Neural cell (in vitro differentiated cells): ENCODE data around the gene SCRN2. TPM values are rescaled to one million over a fixed set of nuclear protein-coding genes. Genes with fewer than 3 reads are reported as not detected.

Experiments used
- H2AFZ ChIP-seq: fragments of 200-600, 300-800 bp; sonication (generic), shearing (Covaris generic); 2 replicates; pipeline ENCODE4 v1.6.0; 2014; ENCODE audit warnings: low read depth, mild to moderate bottlenecking, antibody characterized with exemption, low read length, moderate library complexity
- H3F3A ChIP-seq: fragments of 200-600 bp; shearing (Covaris generic); 2 replicates; pipeline ENCODE4 v1.6.1; 2016; ENCODE audit warnings: mild to moderate bottlenecking, moderate library complexity, mixed read lengths, antibody characterized with exemption, low read length; ENCODE audit not compliant: insufficient read depth, poor library complexity, severe bottlenecking
- H3K27ac ChIP-seq: fragments of 200-600, 300-800 bp; sonication (generic), shearing (Covaris generic); 2 replicates; pipeline ENCODE4 v1.5.1; 2014; ENCODE audit warnings: mild to moderate bottlenecking, low read length, moderate library complexity
- H3K27me3 ChIP-seq: fragments of 300-800, 200-600 bp; sonication (generic), shearing (Covaris generic); 2 replicates; pipeline ENCODE4 v1.6.0; 2014; ENCODE audit warnings: mild to moderate bottlenecking, low read depth, low read length, moderate library complexity; ENCODE audit not compliant: insufficient read depth
- H3K36me3 ChIP-seq: fragments of 300-800, 200-600 bp; sonication (generic), shearing (Covaris generic); 2 replicates; pipeline ENCODE4 v1.5.1; 2014; ENCODE audit warnings: mild to moderate bottlenecking, antibody characterized with exemption, low read length, moderate library complexity; ENCODE audit not compliant: insufficient read depth
- H3K4me2 ChIP-seq: fragments of 300-800, 200-600 bp; sonication (generic), shearing (Covaris generic); 2 replicates; pipeline ENCODE4 v1.6.0; 2014; ENCODE audit warnings: mild to moderate bottlenecking, low read length
- H3K4me3 ChIP-seq: fragments of 300-800, 200-600 bp; sonication (generic), shearing (Covaris generic); 2 replicates; pipeline ENCODE4 v1.5.1; 2014; ENCODE audit warnings: mild to moderate bottlenecking, low read length, moderate library complexity
- H3K79me2 ChIP-seq: fragments of 200-600 bp; shearing (Covaris generic); replicated peaks from 2 replicates; pipeline ENCODE4 v1.6.0; 2014; ENCODE audit warnings: mild to moderate bottlenecking, low read length, moderate library complexity; ENCODE audit not compliant: insufficient read depth
- H3K9ac ChIP-seq: fragments of 300-800, 200-600 bp; sonication (generic), shearing (Covaris generic); 2 replicates; pipeline ENCODE4 v1.6.1; 2016; ENCODE audit warnings: mild to moderate bottlenecking, low read length, mixed read lengths
- H3K9me2 ChIP-seq: fragments of 200-600 bp; shearing (Covaris generic); 2 replicates; pipeline ENCODE4 v1.6.1; 2016; ENCODE audit warnings: mild to moderate bottlenecking, low read length, mixed read lengths; ENCODE audit not compliant: insufficient read depth
- H3K9me3 ChIP-seq: fragments of 200-600, 300-800 bp; sonication (generic), shearing (Covaris generic); 2 replicates; pipeline ENCODE4 v1.6.1; 2016; ENCODE audit warnings: mild to moderate bottlenecking, mixed run types, low read length, moderate library complexity, mixed read lengths
- H4K20me1 ChIP-seq: fragments of 200-600 bp; shearing (Covaris generic); 2 replicates; pipeline ENCODE4 v1.6.1; 2016; ENCODE audit warnings: mild to moderate bottlenecking, mixed run types; ENCODE audit not compliant: insufficient read depth
- CTCF ChIP-seq: fragments of 450-650 bp; IDR thresholded peaks from 2 replicates; pipeline ENCODE4 v1.5.1; 2014; ENCODE audit warnings: antibody characterized with exemption, mild to moderate bottlenecking, moderate library complexity; ENCODE audit not compliant: poor library complexity, severe bottlenecking
- EP300 ChIP-seq: fragments of 450-650 bp; conservative IDR thresholded peaks from 2 replicates; pipeline ENCODE4 v1.6.1; 2014; ENCODE audit warnings: antibody characterized with exemption, mild to moderate bottlenecking, moderate library complexity; ENCODE audit not compliant: poor library complexity, severe bottlenecking
- EZH2 ChIP-seq: fragments of 200-600, 300-800 bp; shearing (Covaris generic), sonication (generic); IDR thresholded peaks from 2 replicates; pipeline ENCODE4 v1.6.1; 2014; ENCODE audit warnings: antibody characterized with exemption, low read length, borderline replicate concordance, mild to moderate bottlenecking; ENCODE audit not compliant: insufficient read depth, poor library complexity, severe bottlenecking
- MXI1 ChIP-seq: fragments of 450-650 bp; conservative IDR thresholded peaks from 2 replicates; pipeline ENCODE4 v1.6.1; 2014; ENCODE audit warnings: antibody characterized with exemption, mild to moderate bottlenecking; ENCODE audit not compliant: poor library complexity, severe bottlenecking
- POLR2AphosphoS5 ChIP-seq: IDR thresholded peaks from 2 replicates; pipeline ENCODE4 v1.6.1; 2012
- RAD21 ChIP-seq: fragments of 450-650 bp; conservative IDR thresholded peaks from 2 replicates; pipeline ENCODE4 v1.6.1; 2014; ENCODE audit warnings: antibody characterized with exemption, mild to moderate bottlenecking, moderate library complexity
- REST ChIP-seq: IDR thresholded peaks from 2 replicates; pipeline ENCODE4 v1.6.1; 2012; ENCODE audit warnings: borderline replicate concordance
- SMC3 ChIP-seq: fragments of 450-650 bp; conservative IDR thresholded peaks from 2 replicates; pipeline ENCODE4 v1.6.1; 2014; ENCODE audit warnings: antibody characterized with exemption, mild to moderate bottlenecking, moderate library complexity; ENCODE audit not compliant: poor library complexity
- TAF1 ChIP-seq: IDR thresholded peaks from 2 replicates; pipeline ENCODE4 v1.6.1; 2012; ENCODE audit warnings: low read depth
- polyA plus RNA-seq: library from polyadenylated mRNA; depleted of rRNA; stranded (reverse); fragments of >200 nt; gene quantifications from 2 replicates; pipeline ENCODE4 v1.2.3, GENCODE V29; 2014

SCRN2 gene
- polyA plus RNA-seq, 1 donor from 2014 or later, result 94.0 TPM

GRCh38 chr17:47813512-47814031 lies 27.5 kb downstream of the SCRN2 start:
- no peaks in the 10 kb centered on the region for H3K9me3 ChIP-seq
- no peak overlapping the region for H2AFZ ChIP-seq
- H3K27me3 ChIP-seq, result no peaks in the 10 kb centered on the region
- no peak for TF ChIP-seq POLR2AphosphoS5
- no peak for TF ChIP-seq MXI1
- no peak for TF ChIP-seq TAF1
- TF ChIP-seq CTCF, result no peak
- TF ChIP-seq EP300, result no peak
- TF ChIP-seq SMC3, result no peak
- no peak for TF ChIP-seq RAD21
- no peak for TF ChIP-seq EZH2
- no peak for TF ChIP-seq REST
- no peak overlapping the region for H3K4me3 ChIP-seq
- no peaks in the 10 kb centered on the region for H3K36me3 ChIP-seq
- no peaks in the 10 kb centered on the region for H4K20me1 ChIP-seq
- no peaks in the 10 kb centered on the region for H3K9me2 ChIP-seq
- no peak overlapping the region for H3K4me2 ChIP-seq
- H3K27ac ChIP-seq, result no peak overlapping the region
- no peaks in the 10 kb centered on the region for H3F3A ChIP-seq
- H3K9ac ChIP-seq, result no peak overlapping the region
- H3K79me2 ChIP-seq, result no peaks in the 10 kb centered on the region

GRCh38 chr17:47813077-47813476 lies 28.0 kb downstream of the SCRN2 start:
- TF ChIP-seq TAF1 (no peak), EZH2 (no peak), RAD21 (no peak), POLR2AphosphoS5 (no peak), MXI1 (no peak), EP300 (no peak), REST (no peak)
- no peaks in the 10 kb centered on the region for H3K79me2 ChIP-seq
- no peaks in the 10 kb centered on the region for H3F3A ChIP-seq
- no peaks in the 10 kb centered on the region for H3K27me3 ChIP-seq
- H3K9me2 ChIP-seq, result no peaks in the 10 kb centered on the region
- no peak overlapping the region for H3K4me2 ChIP-seq
- H3K27ac ChIP-seq, result no peak overlapping the region
- H2AFZ ChIP-seq, result no peak overlapping the region
- no peaks in the 10 kb centered on the region for H3K9me3 ChIP-seq
- no peak overlapping the region for H3K9ac ChIP-seq
- no peaks in the 10 kb centered on the region for H3K36me3 ChIP-seq
- H4K20me1 ChIP-seq, result no peaks in the 10 kb centered on the region
- no peak overlapping the region for H3K4me3 ChIP-seq
